ENCODE results near the gene NHP2. TPM values are rescaled to one million over a fixed set of nuclear protein-coding genes. Genes with fewer than 3 reads are reported as not detected.
"Not testable (repeated sequence)": the region's sequence is repeated elsewhere in the genome, so short reads cannot be mapped to it uniquely, and the experiment has no call there.

The NHP2 gene
- total RNA-seq, 1 donor from 2014 or later: 175 TPM

- Mint-ChIP-seq H3K36me3 (ENCODE audit: low read depth) (peaks cover 3% of the 10 kb centered on the region), H3K4me3 (no peak overlapping the region), H3K27me3 (peaks cover 3% of the 10 kb centered on the region), H3K27ac (no peak overlapping the region), H3K4me1 (peaks cover 3% of the 10 kb centered on the region), H3K9me3 (no peaks in the 10 kb centered on the region)
- TF ChIP-seq CTCF (IDR thresholded peaks at IDR 0.05): no peak
- intact Hi-C loops (cut with micrococcal nuclease): loop anchor here (10.0 kb wide), 1 partner anchor 425 kb away; the partner anchor contains the start of gene CLK4
- DNase-seq: no peak
- no peak for ATAC-seq (ENCODE audit: low read depth)
- ChIA-PET CTCF (interaction anchor here (0.6 kb wide), 1 partner anchor 353 kb away, joined by 3 read pairs; no protein-coding TSS in a partner anchor), POLR2A (no interaction called here)
Measured at GRCh38 chr5:178199581-178200434, 46.1 kb upstream of the NHP2 start.

GRCh38 chr5:178198706-178199105, 45.0 kb upstream of the NHP2 start:
- DNase-seq (no peak), ATAC-seq (ENCODE audit: low read depth) (no peak)
- peaks cover 11% of the 10 kb centered on the region for H3K27me3 Mint-ChIP-seq
- ChIA-PET POLR2A (no interaction called here), CTCF (no interaction called here)
- no peaks in the 10 kb centered on the region for H3K36me3 Mint-ChIP-seq (ENCODE audit: low read depth)
- no peak for TF ChIP-seq CTCF (IDR thresholded peaks at IDR 0.05)
- H3K9me3 Mint-ChIP-seq: no peaks in the 10 kb centered on the region
- no peak overlapping the region for H3K27ac Mint-ChIP-seq
- H3K4me1 Mint-ChIP-seq: no peaks in the 10 kb centered on the region
- H3K4me3 Mint-ChIP-seq: no peak overlapping the region
- intact Hi-C loops (cut with micrococcal nuclease): no loop called here

GRCh38 chr5:178198151-178198550, 44.5 kb upstream of the NHP2 start:
- DNase-seq; H3K9me3 Mint-ChIP-seq; H3K4me3 Mint-ChIP-seq; CTCF ChIA-PET; H3K36me3 Mint-ChIP-seq (ENCODE audit: low read depth); ATAC-seq (ENCODE audit: low read depth); intact Hi-C loops (cut with micrococcal nuclease); H3K27ac Mint-ChIP-seq; POLR2A ChIA-PET; H3K4me1 Mint-ChIP-seq: not testable (repeated sequence)
- H3K27me3 Mint-ChIP-seq: peaks cover 16% of the 10 kb centered on the region

- POLR2A ChIA-PET: interaction anchor here (0.6 kb wide), 1 partner anchor 106 kb away, joined by 4 read pairs; no protein-coding TSS in a partner anchor
- no peak for TF ChIP-seq CTCF (IDR thresholded peaks at IDR 0.05)
- H3K36me3 Mint-ChIP-seq (ENCODE audit: low read depth): no peaks in the 10 kb centered on the region
- no peaks in the 10 kb centered on the region for H3K9me3 Mint-ChIP-seq
- DNase-seq (no peak), ATAC-seq (ENCODE audit: low read depth) (no peak)
- peaks cover 20% of the 10 kb centered on the region for H3K27me3 Mint-ChIP-seq
- no peak overlapping the region for H3K27ac Mint-ChIP-seq
- intact Hi-C loops (cut with micrococcal nuclease): no loop called here
- CTCF ChIA-PET: no interaction called here
- H3K4me3 Mint-ChIP-seq: no peak overlapping the region
- no peaks in the 10 kb centered on the region for H3K4me1 Mint-ChIP-seq
Measured at GRCh38 chr5:178196986-178197385, 43.3 kb upstream of the NHP2 start.

GRCh38 chr5:178196281-178196812, 42.7 kb upstream of the NHP2 start:
- Mint-ChIP-seq H3K36me3 (ENCODE audit: low read depth) (no peaks in the 10 kb centered on the region), H3K27me3 (peaks cover 20% of the 10 kb centered on the region), H3K4me1 (no peaks in the 10 kb centered on the region), H3K27ac (no peak overlapping the region), H3K4me3 (no peak overlapping the region), H3K9me3 (no peaks in the 10 kb centered on the region)
- TF ChIP-seq CTCF (IDR thresholded peaks at IDR 0.05): no peak
- intact Hi-C loops (cut with micrococcal nuclease): no loop called here
- POLR2A ChIA-PET: no interaction called here
- ATAC-seq (ENCODE audit: low read depth): no peak
- DNase-seq: no peak
- CTCF ChIA-PET: no interaction called here
